ENCODE data around the gene CTLA4.

GRCh38 chr2:203873461-203873860 is 5.9 kb downstream of the CTLA4 start:
- no peak for TF ChIP-seq CTCF (IDR thresholded peaks at IDR 0.05; ENCODE audit: insufficient read depth, low read length)
- TF ChIP-seq POLR2AphosphoS5 (IDR thresholded peaks at IDR 0.05; ENCODE audit: low read depth) = no peak
- no peak for TF ChIP-seq REST (IDR thresholded peaks at IDR 0.05; ENCODE audit: insufficient replicate concordance, low read depth)
- TF ChIP-seq SPI1 (IDR thresholded peaks at IDR 0.05; ENCODE audit: borderline replicate concordance, low read depth) = no peak
